Transverse colon (tissue), 4 donors: Measurements from ENCODE around the gene MRC1.

ENCODE experiments used
- EP300 ChIP-seq: sonication (generic); formaldehyde crosslinking; IDR thresholded peaks from one replicate; pipeline ENCODE4 v1.6.1; 2017; ENCODE audit warnings: antibody characterized with exemption, low read depth
- POLR2AphosphoS5 ChIP-seq, 3 donors: sonication (generic); formaldehyde crosslinking; IDR thresholded peaks; one replicate each; pipeline ENCODE4 v1.6.1; 2016; ENCODE audit warnings: antibody characterized with exemption in 3 of 3
- TF ChIP-seq, protein P1 (sequence below), 5 experiments: fragments of 200-600 bp in 3 of 5; fragments of 450-650 bp in 2 of 5; sonication (generic) in 3 of 5; IDR thresholded peaks; 1 replicate in 2 of 5; 2 replicates in 3 of 5; pipeline ENCODE4 v1.5.1; 2016 to 2017; ENCODE audit warnings: antibody characterized with exemption in 5 of 5, inconsistent platforms in 3 of 5, mild to moderate bottlenecking in 2 of 5, moderate library complexity in 1 of 5

DNA sequence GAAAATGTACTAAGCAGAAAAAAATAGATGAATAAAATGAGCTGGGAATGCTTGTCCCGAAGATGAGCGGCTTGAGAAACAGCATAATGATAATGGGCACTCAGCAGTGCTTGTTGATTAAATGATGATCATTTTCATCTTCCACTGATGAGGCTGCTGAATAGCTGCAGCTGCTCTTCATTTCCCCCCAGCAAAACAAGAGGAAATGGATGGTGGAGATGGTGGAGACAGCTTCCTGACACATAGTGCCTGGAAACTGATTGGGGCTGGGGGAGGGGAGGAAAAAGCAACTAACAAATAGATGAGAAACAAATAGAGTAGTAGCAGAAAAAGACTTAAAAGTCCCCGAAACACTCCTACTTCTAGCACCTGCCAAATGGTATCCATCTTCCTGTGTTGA is 41.4 kb downstream of the MRC1 start:
- TF ChIP-seq EP300 (no peak), POLR2AphosphoS5 (IDR thresholded peaks at IDR 0.05) (no peak)
- TF ChIP-seq, protein P1, sequence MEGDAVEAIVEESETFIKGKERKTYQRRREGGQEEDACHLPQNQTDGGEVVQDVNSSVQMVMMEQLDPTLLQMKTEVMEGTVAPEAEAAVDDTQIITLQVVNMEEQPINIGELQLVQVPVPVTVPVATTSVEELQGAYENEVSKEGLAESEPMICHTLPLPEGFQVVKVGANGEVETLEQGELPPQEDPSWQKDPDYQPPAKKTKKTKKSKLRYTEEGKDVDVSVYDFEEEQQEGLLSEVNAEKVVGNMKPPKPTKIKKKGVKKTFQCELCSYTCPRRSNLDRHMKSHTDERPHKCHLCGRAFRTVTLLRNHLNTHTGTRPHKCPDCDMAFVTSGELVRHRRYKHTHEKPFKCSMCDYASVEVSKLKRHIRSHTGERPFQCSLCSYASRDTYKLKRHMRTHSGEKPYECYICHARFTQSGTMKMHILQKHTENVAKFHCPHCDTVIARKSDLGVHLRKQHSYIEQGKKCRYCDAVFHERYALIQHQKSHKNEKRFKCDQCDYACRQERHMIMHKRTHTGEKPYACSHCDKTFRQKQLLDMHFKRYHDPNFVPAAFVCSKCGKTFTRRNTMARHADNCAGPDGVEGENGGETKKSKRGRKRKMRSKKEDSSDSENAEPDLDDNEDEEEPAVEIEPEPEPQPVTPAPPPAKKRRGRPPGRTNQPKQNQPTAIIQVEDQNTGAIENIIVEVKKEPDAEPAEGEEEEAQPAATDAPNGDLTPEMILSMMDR (IDR thresholded peaks at IDR 0.05), result no peak
